Neural cell (in vitro differentiated cells): ENCODE data around the gene C11orf24. TPM values are rescaled to one million over a fixed set of nuclear protein-coding genes. Genes with fewer than 3 reads are reported as not detected.

Experiments used
- H2AFZ ChIP-seq: fragments of 200-600, 300-800 bp; sonication (generic), shearing (Covaris generic); 2 replicates; pipeline ENCODE4 v1.6.0; 2014; ENCODE audit warnings: low read depth, mild to moderate bottlenecking, antibody characterized with exemption, low read length, moderate library complexity
- H3F3A ChIP-seq: fragments of 200-600 bp; shearing (Covaris generic); 2 replicates; pipeline ENCODE4 v1.6.1; 2016; ENCODE audit warnings: mild to moderate bottlenecking, moderate library complexity, mixed read lengths, antibody characterized with exemption, low read length; ENCODE audit not compliant: insufficient read depth, poor library complexity, severe bottlenecking
- H3K27ac ChIP-seq: fragments of 200-600, 300-800 bp; sonication (generic), shearing (Covaris generic); 2 replicates; pipeline ENCODE4 v1.5.1; 2014; ENCODE audit warnings: mild to moderate bottlenecking, low read length, moderate library complexity
- H3K27me3 ChIP-seq: fragments of 300-800, 200-600 bp; sonication (generic), shearing (Covaris generic); 2 replicates; pipeline ENCODE4 v1.6.0; 2014; ENCODE audit warnings: mild to moderate bottlenecking, low read depth, low read length, moderate library complexity; ENCODE audit not compliant: insufficient read depth
- H3K36me3 ChIP-seq: fragments of 300-800, 200-600 bp; sonication (generic), shearing (Covaris generic); 2 replicates; pipeline ENCODE4 v1.5.1; 2014; ENCODE audit warnings: mild to moderate bottlenecking, antibody characterized with exemption, low read length, moderate library complexity; ENCODE audit not compliant: insufficient read depth
- H3K4me2 ChIP-seq: fragments of 300-800, 200-600 bp; sonication (generic), shearing (Covaris generic); 2 replicates; pipeline ENCODE4 v1.6.0; 2014; ENCODE audit warnings: mild to moderate bottlenecking, low read length
- H3K4me3 ChIP-seq: fragments of 300-800, 200-600 bp; sonication (generic), shearing (Covaris generic); 2 replicates; pipeline ENCODE4 v1.5.1; 2014; ENCODE audit warnings: mild to moderate bottlenecking, low read length, moderate library complexity
- H3K79me2 ChIP-seq: fragments of 200-600 bp; shearing (Covaris generic); replicated peaks from 2 replicates; pipeline ENCODE4 v1.6.0; 2014; ENCODE audit warnings: mild to moderate bottlenecking, low read length, moderate library complexity; ENCODE audit not compliant: insufficient read depth
- H3K9ac ChIP-seq: fragments of 300-800, 200-600 bp; sonication (generic), shearing (Covaris generic); 2 replicates; pipeline ENCODE4 v1.6.1; 2016; ENCODE audit warnings: mild to moderate bottlenecking, low read length, mixed read lengths
- H3K9me2 ChIP-seq: fragments of 200-600 bp; shearing (Covaris generic); 2 replicates; pipeline ENCODE4 v1.6.1; 2016; ENCODE audit warnings: mild to moderate bottlenecking, low read length, mixed read lengths; ENCODE audit not compliant: insufficient read depth
- H3K9me3 ChIP-seq: fragments of 200-600, 300-800 bp; sonication (generic), shearing (Covaris generic); 2 replicates; pipeline ENCODE4 v1.6.1; 2016; ENCODE audit warnings: mild to moderate bottlenecking, mixed run types, low read length, moderate library complexity, mixed read lengths
- H4K20me1 ChIP-seq: fragments of 200-600 bp; shearing (Covaris generic); 2 replicates; pipeline ENCODE4 v1.6.1; 2016; ENCODE audit warnings: mild to moderate bottlenecking, mixed run types; ENCODE audit not compliant: insufficient read depth
- EP300 ChIP-seq: fragments of 450-650 bp; conservative IDR thresholded peaks from 2 replicates; pipeline ENCODE4 v1.6.1; 2014; ENCODE audit warnings: antibody characterized with exemption, mild to moderate bottlenecking, moderate library complexity; ENCODE audit not compliant: poor library complexity, severe bottlenecking
- EZH2 ChIP-seq: fragments of 200-600, 300-800 bp; shearing (Covaris generic), sonication (generic); IDR thresholded peaks from 2 replicates; pipeline ENCODE4 v1.6.1; 2014; ENCODE audit warnings: antibody characterized with exemption, low read length, borderline replicate concordance, mild to moderate bottlenecking; ENCODE audit not compliant: insufficient read depth, poor library complexity, severe bottlenecking
- MXI1 ChIP-seq: fragments of 450-650 bp; conservative IDR thresholded peaks from 2 replicates; pipeline ENCODE4 v1.6.1; 2014; ENCODE audit warnings: antibody characterized with exemption, mild to moderate bottlenecking; ENCODE audit not compliant: poor library complexity, severe bottlenecking
- POLR2AphosphoS5 ChIP-seq: IDR thresholded peaks from 2 replicates; pipeline ENCODE4 v1.6.1; 2012
- RAD21 ChIP-seq: fragments of 450-650 bp; conservative IDR thresholded peaks from 2 replicates; pipeline ENCODE4 v1.6.1; 2014; ENCODE audit warnings: antibody characterized with exemption, mild to moderate bottlenecking, moderate library complexity
- SMC3 ChIP-seq: fragments of 450-650 bp; conservative IDR thresholded peaks from 2 replicates; pipeline ENCODE4 v1.6.1; 2014; ENCODE audit warnings: antibody characterized with exemption, mild to moderate bottlenecking, moderate library complexity; ENCODE audit not compliant: poor library complexity
- TAF1 ChIP-seq: IDR thresholded peaks from 2 replicates; pipeline ENCODE4 v1.6.1; 2012; ENCODE audit warnings: low read depth
- polyA plus RNA-seq: library from polyadenylated mRNA; depleted of rRNA; stranded (reverse); fragments of >200 nt; gene quantifications from 2 replicates; pipeline ENCODE4 v1.2.3, GENCODE V29; 2014
- TF ChIP-seq, protein P1 (sequence below): IDR thresholded peaks from 2 replicates; pipeline ENCODE4 v1.6.1; 2012; ENCODE audit warnings: borderline replicate concordance
- TF ChIP-seq, protein P2 (sequence below): fragments of 450-650 bp; IDR thresholded peaks from 2 replicates; pipeline ENCODE4 v1.5.1; 2014; ENCODE audit warnings: antibody characterized with exemption, mild to moderate bottlenecking, moderate library complexity; ENCODE audit not compliant: poor library complexity, severe bottlenecking

C11orf24 gene
- polyA plus RNA-seq, 1 donor from 2014 or later = 9.6 TPM

DNA sequence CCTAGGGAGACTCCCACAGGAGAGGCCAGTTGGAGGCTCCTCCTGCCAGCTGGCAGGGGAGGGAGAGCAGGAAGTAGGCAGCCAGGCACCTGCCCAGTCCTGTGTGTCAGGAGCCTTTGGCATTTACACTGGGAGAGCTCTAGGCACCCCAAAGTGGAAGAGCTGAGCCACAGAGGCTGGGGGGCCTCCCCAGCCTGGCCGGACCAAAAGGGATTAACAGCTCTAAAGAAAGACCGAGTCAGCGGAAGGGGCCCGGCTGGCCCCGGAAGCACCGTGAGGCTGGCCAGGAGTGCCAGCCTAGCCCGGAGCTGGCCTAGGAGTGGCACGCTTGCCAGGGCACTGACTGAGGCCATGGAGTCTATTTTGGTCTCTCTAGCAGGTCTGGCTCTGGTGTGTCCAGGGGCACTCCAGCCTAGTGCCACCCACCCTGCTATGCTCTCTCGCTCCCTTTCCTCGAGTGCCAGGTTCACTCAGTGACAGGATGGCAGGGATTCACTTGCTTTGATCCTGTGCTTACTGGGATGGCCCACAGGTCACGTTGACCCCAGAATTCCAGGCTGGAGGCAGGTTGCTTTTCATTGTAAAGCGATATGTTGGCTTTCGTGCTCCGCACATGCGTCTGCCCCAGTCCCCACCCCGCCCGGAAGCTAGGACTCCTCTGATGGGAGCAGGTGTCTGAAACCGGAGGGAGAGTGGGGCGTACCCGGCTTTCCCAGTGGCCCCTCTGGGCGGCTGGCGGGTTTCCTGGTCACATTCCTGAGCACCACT is 55.4 kb downstream of the C11orf24 start:
- H3K4me2 ChIP-seq = no peak overlapping the region

DNA sequence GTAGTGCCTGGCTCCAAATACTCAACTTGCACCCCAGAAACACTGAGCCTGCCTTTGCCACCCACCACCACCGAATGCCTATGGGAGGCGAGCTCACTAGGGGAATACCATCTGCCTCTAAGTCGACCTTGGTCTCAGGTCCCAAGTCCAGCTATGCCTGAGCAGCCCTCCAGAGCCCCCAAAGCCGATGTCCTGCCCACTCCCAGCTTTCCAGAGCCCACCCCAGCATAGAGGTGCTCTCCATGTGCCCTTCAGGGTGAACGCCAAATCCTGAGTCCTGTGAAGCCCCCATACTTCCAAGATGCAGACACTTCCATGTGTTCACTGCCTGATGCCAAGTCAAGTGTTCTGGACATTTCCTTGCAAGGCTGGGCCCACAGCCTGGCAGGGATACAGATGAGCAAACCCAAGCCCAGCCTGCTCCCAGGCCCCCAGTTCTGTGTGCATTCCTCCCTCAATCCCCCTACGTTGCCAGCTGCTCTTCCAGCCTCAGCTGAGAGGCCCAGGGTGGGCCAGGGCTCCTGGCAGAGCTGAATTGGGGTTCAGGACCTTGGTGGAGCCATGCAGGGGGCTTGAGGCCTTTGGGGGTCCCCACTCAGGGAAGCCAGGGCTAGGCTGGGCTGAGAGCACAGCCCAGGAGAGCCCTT is 56.1 kb downstream of the C11orf24 start:
- Histone ChIP-seq H3K4me2 (no peak overlapping the region), H3K9me2 (no peaks in the 10 kb centered on the region), H3K9me3 (no peaks in the 10 kb centered on the region), H4K20me1 (peaks cover 9% of the 10 kb centered on the region), H3K36me3 (no peaks in the 10 kb centered on the region), H3K27ac (no peak overlapping the region), H3K79me2 (peaks cover 20% of the 10 kb centered on the region), H3F3A (peaks cover 12% of the 10 kb centered on the region), H3K27me3 (no peaks in the 10 kb centered on the region), H3K4me3 (no peak overlapping the region), H3K9ac (no peak overlapping the region), H2AFZ (no peak overlapping the region)
- TF ChIP-seq TAF1 (no peak), EZH2 (no peak), POLR2AphosphoS5 (no peak)
- TF ChIP-seq, protein P1, sequence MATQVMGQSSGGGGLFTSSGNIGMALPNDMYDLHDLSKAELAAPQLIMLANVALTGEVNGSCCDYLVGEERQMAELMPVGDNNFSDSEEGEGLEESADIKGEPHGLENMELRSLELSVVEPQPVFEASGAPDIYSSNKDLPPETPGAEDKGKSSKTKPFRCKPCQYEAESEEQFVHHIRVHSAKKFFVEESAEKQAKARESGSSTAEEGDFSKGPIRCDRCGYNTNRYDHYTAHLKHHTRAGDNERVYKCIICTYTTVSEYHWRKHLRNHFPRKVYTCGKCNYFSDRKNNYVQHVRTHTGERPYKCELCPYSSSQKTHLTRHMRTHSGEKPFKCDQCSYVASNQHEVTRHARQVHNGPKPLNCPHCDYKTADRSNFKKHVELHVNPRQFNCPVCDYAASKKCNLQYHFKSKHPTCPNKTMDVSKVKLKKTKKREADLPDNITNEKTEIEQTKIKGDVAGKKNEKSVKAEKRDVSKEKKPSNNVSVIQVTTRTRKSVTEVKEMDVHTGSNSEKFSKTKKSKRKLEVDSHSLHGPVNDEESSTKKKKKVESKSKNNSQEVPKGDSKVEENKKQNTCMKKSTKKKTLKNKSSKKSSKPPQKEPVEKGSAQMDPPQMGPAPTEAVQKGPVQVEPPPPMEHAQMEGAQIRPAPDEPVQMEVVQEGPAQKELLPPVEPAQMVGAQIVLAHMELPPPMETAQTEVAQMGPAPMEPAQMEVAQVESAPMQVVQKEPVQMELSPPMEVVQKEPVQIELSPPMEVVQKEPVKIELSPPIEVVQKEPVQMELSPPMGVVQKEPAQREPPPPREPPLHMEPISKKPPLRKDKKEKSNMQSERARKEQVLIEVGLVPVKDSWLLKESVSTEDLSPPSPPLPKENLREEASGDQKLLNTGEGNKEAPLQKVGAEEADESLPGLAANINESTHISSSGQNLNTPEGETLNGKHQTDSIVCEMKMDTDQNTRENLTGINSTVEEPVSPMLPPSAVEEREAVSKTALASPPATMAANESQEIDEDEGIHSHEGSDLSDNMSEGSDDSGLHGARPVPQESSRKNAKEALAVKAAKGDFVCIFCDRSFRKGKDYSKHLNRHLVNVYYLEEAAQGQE = no peak

More for the DNA sequence above, 55.4 kb downstream of the C11orf24 start:
- H3K27ac ChIP-seq = no peak overlapping the region
- H3K4me3 ChIP-seq = no peak overlapping the region
- no peaks in the 10 kb centered on the region for H3K9me2 ChIP-seq
- H3K9ac ChIP-seq = no peak overlapping the region
- H3K9me3 ChIP-seq = no peaks in the 10 kb centered on the region
- peaks cover 8% of the 10 kb centered on the region for H3F3A ChIP-seq
- H4K20me1 ChIP-seq = peaks cover 2% of the 10 kb centered on the region
- H3K79me2 ChIP-seq = peaks cover 13% of the 10 kb centered on the region
- no peaks in the 10 kb centered on the region for H3K36me3 ChIP-seq
- H3K27me3 ChIP-seq = no peaks in the 10 kb centered on the region
- H2AFZ ChIP-seq = no peak overlapping the region
- TF ChIP-seq RAD21 = no peak
- TF ChIP-seq EZH2 = no peak
- TF ChIP-seq MXI1 = no peak
- no peak for TF ChIP-seq TAF1
- TF ChIP-seq, protein P1 = no peak
- TF ChIP-seq EP300 = no peak
- no peak for TF ChIP-seq SMC3
- no peak for TF ChIP-seq POLR2AphosphoS5
- TF ChIP-seq, protein P2, sequence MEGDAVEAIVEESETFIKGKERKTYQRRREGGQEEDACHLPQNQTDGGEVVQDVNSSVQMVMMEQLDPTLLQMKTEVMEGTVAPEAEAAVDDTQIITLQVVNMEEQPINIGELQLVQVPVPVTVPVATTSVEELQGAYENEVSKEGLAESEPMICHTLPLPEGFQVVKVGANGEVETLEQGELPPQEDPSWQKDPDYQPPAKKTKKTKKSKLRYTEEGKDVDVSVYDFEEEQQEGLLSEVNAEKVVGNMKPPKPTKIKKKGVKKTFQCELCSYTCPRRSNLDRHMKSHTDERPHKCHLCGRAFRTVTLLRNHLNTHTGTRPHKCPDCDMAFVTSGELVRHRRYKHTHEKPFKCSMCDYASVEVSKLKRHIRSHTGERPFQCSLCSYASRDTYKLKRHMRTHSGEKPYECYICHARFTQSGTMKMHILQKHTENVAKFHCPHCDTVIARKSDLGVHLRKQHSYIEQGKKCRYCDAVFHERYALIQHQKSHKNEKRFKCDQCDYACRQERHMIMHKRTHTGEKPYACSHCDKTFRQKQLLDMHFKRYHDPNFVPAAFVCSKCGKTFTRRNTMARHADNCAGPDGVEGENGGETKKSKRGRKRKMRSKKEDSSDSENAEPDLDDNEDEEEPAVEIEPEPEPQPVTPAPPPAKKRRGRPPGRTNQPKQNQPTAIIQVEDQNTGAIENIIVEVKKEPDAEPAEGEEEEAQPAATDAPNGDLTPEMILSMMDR = no peak
